IMR-90 (cell line): ENCODE results near the gene OSBPL8. TPM values are rescaled to one million over a fixed set of nuclear protein-coding genes. Genes with fewer than 3 reads are reported as not detected.
"Not testable (repeated sequence)": the region's sequence is repeated elsewhere in the genome, so short reads cannot be mapped to it uniquely, and the experiment has no call there.

Source experiments
- ATAC-seq: fragments of 200-7000 bp; cut with Tn5 transposase; 2 replicates; pipeline ENCODE4 v1.9.1; 2020; ENCODE audit warnings: low read depth, mild to moderate bottlenecking, moderate library complexity
- BruUV-seq: library from RNA; stranded (reverse); fragments of 400-500 nt; replicated peaks from 2 replicates; lab custom pipeline; 2021; lab: Mats Ljungman, UMichigan
- CTCF ChIA-PET: fragments of 300-600 bp; formaldehyde crosslinking; extraction: SDS; loops from one replicate; lab custom pipeline; 2021; ENCODE audit warnings: antibody characterized with exemption; lab: Yijun Ruan, JAX
- POLR2A ChIA-PET: fragments of 300-600 bp; sonication (Branson Sonifier 250); formaldehyde crosslinking; loops from one replicate; lab custom pipeline; 2022; ENCODE audit warnings: antibody characterized with exemption; ENCODE audit not compliant: unreplicated experiment; lab: Charles Lee
- DNase-seq: peaks from one replicate; pipeline ENCODE4 v3.0.0; 2013
- H2AFZ ChIP-seq: replicated peaks from 2 replicates; pipeline ENCODE3; 2013; ENCODE audit warnings: low read length, mild to moderate bottlenecking; ENCODE audit not compliant: poor library complexity
- H2AK5ac ChIP-seq: 2 replicates; pipeline ENCODE4 v1.6.1; 2013; ENCODE audit warnings: low read depth, low read length, inconsistent platforms
- H2AK9ac ChIP-seq: replicated peaks from 2 replicates; pipeline ENCODE3; 2013; ENCODE audit warnings: mild to moderate bottlenecking, low read depth, low read length, moderate library complexity; ENCODE audit not compliant: poor library complexity
- H2BK120ac ChIP-seq: 2 replicates; pipeline ENCODE4 v1.6.1; 2013; ENCODE audit warnings: low read depth, low read length, inconsistent platforms
- H2BK15ac ChIP-seq: 3 replicates; pipeline ENCODE4 v1.6.1; 2013; ENCODE audit warnings: low read depth, low read length, inconsistent platforms
- H2BK20ac ChIP-seq: 2 replicates; pipeline ENCODE4 v1.6.1; 2013; ENCODE audit warnings: low read depth, mild to moderate bottlenecking, inconsistent platforms, low read length, moderate library complexity
- H2BK5ac ChIP-seq: 2 replicates; pipeline ENCODE4 v1.6.1; 2013; ENCODE audit warnings: mild to moderate bottlenecking, low read depth, low read length, inconsistent platforms; ENCODE audit not compliant: poor library complexity, severe bottlenecking
- H3K14ac ChIP-seq: replicated peaks from 2 replicates; pipeline ENCODE4 v1.6.1; 2013; ENCODE audit warnings: low read depth, low read length, inconsistent platforms
- H3K18ac ChIP-seq: 2 replicates; pipeline ENCODE4 v1.6.1; 2013; ENCODE audit warnings: low read depth, low read length, control low read depth
- H3K23ac ChIP-seq: 2 replicates; pipeline ENCODE4 v1.6.1; 2013; ENCODE audit warnings: low read depth, low read length, inconsistent platforms
- H3K27ac ChIP-seq: 2 replicates; pipeline ENCODE4 v1.5.1; 2013; ENCODE audit warnings: mild to moderate bottlenecking, control low read depth, low read length; ENCODE audit not compliant: insufficient read depth
- H3K27me3 ChIP-seq: 2 replicates; pipeline ENCODE4 v1.6.1; 2013; ENCODE audit warnings: low read length; ENCODE audit not compliant: control insufficient read depth, insufficient read depth
- H3K36me3 ChIP-seq: 2 replicates; pipeline ENCODE4 v1.6.1; 2013; ENCODE audit warnings: low read length, mixed read lengths; ENCODE audit not compliant: control insufficient read depth, insufficient read depth
- H3K4ac ChIP-seq: 2 replicates; pipeline ENCODE4 v1.6.1; 2013; ENCODE audit warnings: low read depth, low read length, inconsistent platforms
- H3K4me1 ChIP-seq: 2 replicates; pipeline ENCODE4 v1.6.1; 2013; ENCODE audit warnings: low read length, mixed read lengths; ENCODE audit not compliant: control insufficient read depth, insufficient read depth
- H3K4me2 ChIP-seq: 2 replicates; pipeline ENCODE4 v1.6.1; 2013; ENCODE audit warnings: low read depth, mild to moderate bottlenecking, control low read depth, low read length, moderate library complexity
- H3K4me3 ChIP-seq: 2 replicates; pipeline ENCODE4 v1.5.1; 2013; ENCODE audit warnings: low read depth, mild to moderate bottlenecking, control low read depth, low read length, moderate library complexity; ENCODE audit not compliant: insufficient read depth
- H3K56ac ChIP-seq: 2 replicates; pipeline ENCODE4 v1.6.1; 2013; ENCODE audit warnings: low read length, inconsistent platforms; ENCODE audit not compliant: insufficient read depth; ENCODE audit errors: extremely low read depth
- H3K79me1 ChIP-seq, 2 experiments: 2 replicates each; pipeline ENCODE4 v1.6.1; 2013; ENCODE audit warnings: low read length in 2 of 2, inconsistent platforms in 1 of 2, low read depth in 1 of 2
- H3K9ac ChIP-seq: 2 replicates; pipeline ENCODE4 v1.6.1; 2013; ENCODE audit warnings: low read depth, low read length, control low read depth
- H3K9me1 ChIP-seq: 2 replicates; pipeline ENCODE4 v1.6.1; 2013; ENCODE audit warnings: low read length, inconsistent platforms; ENCODE audit not compliant: insufficient read depth
- H3K9me3 ChIP-seq: 2 replicates; pipeline ENCODE4 v1.6.1; 2013; ENCODE audit warnings: low read length; ENCODE audit not compliant: control insufficient read depth, insufficient read depth
- H4K20me1 ChIP-seq: 2 replicates; pipeline ENCODE4 v1.6.1; 2013; ENCODE audit warnings: low read length, inconsistent platforms; ENCODE audit not compliant: insufficient read depth
- H4K5ac ChIP-seq: 2 replicates; pipeline ENCODE4 v1.6.1; 2013; ENCODE audit warnings: mild to moderate bottlenecking, low read depth, low read length, control low read depth
- H4K8ac ChIP-seq, 2 experiments: 2 replicates each; pipeline ENCODE4 v1.6.1; 2013; ENCODE audit warnings: low read depth in 2 of 2, low read length in 2 of 2, control low read depth in 1 of 2, inconsistent platforms in 1 of 2
- H4K91ac ChIP-seq: 2 replicates; pipeline ENCODE4 v1.6.1; 2013; ENCODE audit warnings: low read depth, low read length, inconsistent platforms; ENCODE audit not compliant: insufficient read depth
- WGBS, 2 experiments: methylation state at CpG; one replicate each; pipeline versions ENCODE4 v1.1.5 to v1.1.7; 2013; ENCODE audit warnings: missing lambda C conversion rate in 2 of 2; ENCODE audit not compliant: insufficient read length in 1 of 2; ENCODE audit errors: extremely low coverage in 2 of 2; 5-methylcytosine and 5-hydroxymethylcytosine counted together
- dilution Hi-C: fragments of 300-500 bp; cut with HindIII; formaldehyde crosslinking; loops from one replicate; pipeline ENCODE4 v1.14.3; 2018; ENCODE audit warnings: low sequenced_read_pairs; ENCODE audit not compliant: unreplicated experiment
- in situ Hi-C: fragments of 300-500 bp; cut with MboI; formaldehyde crosslinking; loops from 3 replicates; pipeline ENCODE4 v1.14.3; 2019; ENCODE audit warnings: low sequenced_read_pairs, inconsistent platforms, mixed read lengths
- intact Hi-C: fragments of 100-400 bp; cut with micrococcal nuclease; formaldehyde crosslinking; loops from 2 replicates; pipeline ENCODE4 v1.10.0; 2022
- polyA plus RNA-seq, 3 experiments: library from polyadenylated mRNA; depleted of rRNA; stranded (reverse); fragments of >200 nt; gene quantifications; 2 replicates each; pipeline ENCODE4 v1.2.3, GENCODE V29; 2012; ENCODE audit warnings: low replicate concordance in 1 of 3
- total RNA-seq: library from RNA; depleted of rRNA; stranded (reverse); fragments of >200 nt; gene quantifications from 2 replicates; pipeline ENCODE4 v1.2.3, GENCODE V29; 2012

The OSBPL8 gene
- total and polyA plus RNA-seq, 2 of the 4 experiments (the other 2 are of a cell fraction): 17.8 to 24.2 TPM

GRCh38 chr12:76499136-76499535 is 60.4 kb downstream of the OSBPL8 start:
- WGBS, 2 experiments: 100% methylated on average over 3 of the region's 4 CpGs; no CpG with 5 or more reads in 1 of the 2 experiments
- ATAC-seq, H3K9ac ChIP-seq, intact Hi-C loops, H2BK15ac ChIP-seq, H3K9me3 ChIP-seq, H2AK9ac ChIP-seq, H4K8ac ChIP-seq, H4K91ac ChIP-seq, DNase-seq, H3K27ac ChIP-seq, H3K4ac ChIP-seq, H2BK20ac ChIP-seq, H4K5ac ChIP-seq, H4K20me1 ChIP-seq, H3K4me2 ChIP-seq, H3K4me1 ChIP-seq, in situ Hi-C loops, H2AFZ ChIP-seq, POLR2A ChIA-PET, H3K4me3 ChIP-seq, dilution Hi-C loops, H3K36me3 ChIP-seq, H2AK5ac ChIP-seq, H3K56ac ChIP-seq, H3K27me3 ChIP-seq, CTCF ChIA-PET, H3K23ac ChIP-seq, H3K14ac ChIP-seq, H2BK120ac ChIP-seq, H3K18ac ChIP-seq, H2BK5ac ChIP-seq, BruUV-seq: not testable (repeated sequence)
- Histone ChIP-seq H3K9me1 (peaks cover 11% of the 10 kb centered on the region; the same call in 1 of the 2 replicates), H3K79me1 (peaks cover 25 to 33% of the 10 kb centered on the region in 2 experiments)
